ENCODE measurements around the gene SMIM27. TPM values are rescaled to one million over a fixed set of nuclear protein-coding genes. Genes with fewer than 3 reads are reported as not detected.

SMIM27 gene
- total and polyA plus RNA-seq, 2 of the 8 experiments (the other 6 are each of a cell fraction or from before 2014, with no cell fraction given), result 3.6 to 18.1 TPM

DNA sequence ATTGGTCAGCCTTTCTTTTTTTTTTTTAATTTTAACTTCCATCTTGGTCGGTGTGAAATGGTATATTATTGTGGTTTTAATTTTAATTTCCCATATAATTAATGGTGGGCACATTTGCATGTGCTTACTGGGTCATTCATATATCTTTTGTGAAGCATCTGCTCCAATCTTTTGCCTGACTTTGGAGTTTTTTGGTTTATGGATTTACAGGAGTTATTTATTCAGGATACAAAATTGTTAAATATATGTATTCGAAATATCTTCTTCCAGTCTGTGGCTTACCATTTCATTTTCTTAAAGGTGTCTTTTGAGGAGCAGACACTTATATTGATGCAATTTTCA is 25.4 kb upstream of the SMIM27 start:
- Histone ChIP-seq H2AK5ac (ENCODE audit: low read depth, low read length) (no peak overlapping the region), H2AFZ (ENCODE audit: low read length) (0 out of 2 replicates have a peak overlapping the region, but pooled peaks have one; percentile 26), H3K9ac (replicated peaks in 1 of 4; ENCODE audit: extremely low read depth in 1 of 4, low read depth in 3 of 4, low read length in 3 of 4) (peak overlapping the region in 1 of 4 experiments; percentile 14; a peak in 3 of 7 replicates), H2BK12ac (ENCODE audit: low read depth, low read length) (no peak overlapping the region), H3K23me2 (ENCODE audit: low read depth, low read length) (peaks cover 4% of the 10 kb centered on the region; the same call in 1 of the 2 replicates), H3K4me3 (ENCODE audit: extremely low read depth in 1 of 4, insufficient read depth in 2 of 4, low read depth in 3 of 4, low read length in 4 of 4) (peak overlapping the region; percentile 67 to 90 (median 82); a peak in 7 of 8 replicates), H3K27me3 (replicated peaks in 1 of 4; ENCODE audit: control insufficient read depth in 3 of 4, extremely low read depth in 1 of 4, insufficient read depth in 3 of 4, low read length in 3 of 4) (no peaks in the 10 kb centered on the region), H3K4me2 (ENCODE audit: insufficient read depth in 1 of 2, low read depth in 2 of 2, low read length in 2 of 2) (peak overlapping the region; percentile 78 to 83; a peak in 3 of 4 replicates), H2BK5ac (ENCODE audit: low read depth, low read length) (no peak overlapping the region), H3K36me3 (ENCODE audit: control insufficient read depth in 2 of 4, insufficient read depth in 4 of 4, low read length in 3 of 4) (peaks cover 0 to 4% (median under 1%) of the 10 kb centered on the region in 4 experiments; a peak in 2 of 8 replicates), H2BK120ac (replicated peaks; ENCODE audit: low read depth, low read length) (no peak overlapping the region), H3K4ac (replicated peaks; ENCODE audit: insufficient read length, low read depth, low read length) (no peak overlapping the region), H3K56ac (replicated peaks; ENCODE audit: insufficient read length, low read depth, low read length) (no peak overlapping the region), H3K14ac (ENCODE audit: insufficient read length) (no peak overlapping the region), H3K23ac (ENCODE audit: insufficient read length) (no peak overlapping the region), H4K91ac (replicated peaks; ENCODE audit: insufficient read length, low read length) (no peak overlapping the region), H3K4me1 (replicated peaks in 1 of 4; ENCODE audit: control insufficient read depth in 3 of 4, insufficient read depth in 4 of 4, low read length in 3 of 4) (peaks cover 0 to 5% (median 2%) of the 10 kb centered on the region in 4 experiments; a peak in 3 of 7 replicates), H2BK20ac (ENCODE audit: low read length) (no peak overlapping the region), H3K18ac (ENCODE audit: extremely low read depth, low read length) (no peak overlapping the region), H3K9me3 (ENCODE audit: insufficient read depth in 2 of 2, low read depth in 1 of 2, low read length in 1 of 2) (no peaks in the 10 kb centered on the region), H2BK15ac (ENCODE audit: low read length) (no peak overlapping the region), H4K8ac (ENCODE audit: extremely low read depth, insufficient read depth, low read length) (no peak overlapping the region), H3K79me2 (ENCODE audit: control insufficient read depth in 1 of 2, insufficient read depth in 2 of 2, low read length in 2 of 2) (0 out of 4 replicates have a peak, but pooled peaks cover 0 to 13% of the 10 kb centered on the region in 2 experiments), H4K5ac (ENCODE audit: insufficient read length, low read depth, low read length) (no peak overlapping the region), H3K79me1 (ENCODE audit: low read depth, low read length) (no peaks in the 10 kb centered on the region; the same call in 1 of the 2 replicates), H4K20me1 (replicated peaks in 1 of 2; ENCODE audit: control insufficient read depth in 1 of 2, insufficient read depth in 2 of 2, low read length in 2 of 2) (no peaks in the 10 kb centered on the region), H3K27ac (ENCODE audit: low read depth, low read length) (no peak overlapping the region; the same call in 1 of the 2 replicates)
- ChIA-PET CTCF (ENCODE audit: partially characterized antibody) (interaction anchor here (0.6 to 3.3 kb wide), 25 partner anchors 9 to 175 kb away, joined by 3 to 59 read pairs (median 6); partner anchors contain the start of genes ACO1 and NDUFB6), POLR2A (ENCODE audit: partially characterized antibody) (interaction anchor here (0.7 to 2.4 kb wide), 11 partner anchors 9 to 499 kb away, joined by 3 to 10 read pairs (median 5); partner anchors contain the start of genes DNAJA1, NDUFB6, SMIM27 and TOPORS)
- 25% methylated on average over 2 of the region's 2 CpGs; no CpG with 5 or more reads in 1 of the 2 experiments for WGBS, 2 experiments (ENCODE audit: extremely low coverage in 1 of 2, insufficient coverage in 1 of 2, insufficient read length in 1 of 2, insufficient replicate concordance in 2 of 2, low coverage in 1 of 2, low lambda C conversion rate in 2 of 2, missing lambda C conversion rate in 1 of 2)
- no peak for DNase-seq (ENCODE audit: low read depth in 1 of 2, low spot score in 2 of 2)
- FAIRE-seq, result no peak
- TF ChIP-seq, protein P1, sequence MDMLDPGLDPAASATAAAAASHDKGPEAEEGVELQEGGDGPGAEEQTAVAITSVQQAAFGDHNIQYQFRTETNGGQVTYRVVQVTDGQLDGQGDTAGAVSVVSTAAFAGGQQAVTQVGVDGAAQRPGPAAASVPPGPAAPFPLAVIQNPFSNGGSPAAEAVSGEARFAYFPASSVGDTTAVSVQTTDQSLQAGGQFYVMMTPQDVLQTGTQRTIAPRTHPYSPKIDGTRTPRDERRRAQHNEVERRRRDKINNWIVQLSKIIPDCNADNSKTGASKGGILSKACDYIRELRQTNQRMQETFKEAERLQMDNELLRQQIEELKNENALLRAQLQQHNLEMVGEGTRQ (IDR thresholded peaks at IDR 0.05; ENCODE audit: low read length), result no peak
- TF ChIP-seq, protein P2, sequence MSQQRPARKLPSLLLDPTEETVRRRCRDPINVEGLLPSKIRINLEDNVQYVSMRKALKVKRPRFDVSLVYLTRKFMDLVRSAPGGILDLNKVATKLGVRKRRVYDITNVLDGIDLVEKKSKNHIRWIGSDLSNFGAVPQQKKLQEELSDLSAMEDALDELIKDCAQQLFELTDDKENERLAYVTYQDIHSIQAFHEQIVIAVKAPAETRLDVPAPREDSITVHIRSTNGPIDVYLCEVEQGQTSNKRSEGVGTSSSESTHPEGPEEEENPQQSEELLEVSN (IDR thresholded peaks at IDR 0.05), result no peak
- no peak for TF ChIP-seq CBX5 (IDR thresholded peaks at IDR 0.05; ENCODE audit: low read depth, low read length)
- TF ChIP-seq SP4 (IDR thresholded peaks at IDR 0.05; ENCODE audit: low read length), result no peak
- no peak for TF ChIP-seq JUND (IDR thresholded peaks at IDR 0.05; ENCODE audit: low read length)
- TF ChIP-seq CREB1 (IDR thresholded peaks at IDR 0.05), result no peak
- TF ChIP-seq EGR1 (IDR thresholded peaks at IDR 0.05; ENCODE audit: borderline replicate concordance, low read depth, low read length), result no peak
- TF ChIP-seq POLR2A (IDR thresholded peaks at IDR 0.05; ENCODE audit: control extremely low read depth in 1 of 2, low read depth in 2 of 2, low read length in 2 of 2), result no peak
- TF ChIP-seq HDAC2 (IDR thresholded peaks at IDR 0.05; ENCODE audit: borderline replicate concordance in 1 of 2, low read depth in 2 of 2, low read length in 2 of 2), result no peak
- no peak for TF ChIP-seq ASH2L (IDR thresholded peaks at IDR 0.05; ENCODE audit: low read length)
- TF ChIP-seq FOSL1 (IDR thresholded peaks at IDR 0.05; ENCODE audit: insufficient read depth, low read depth, low read length), result no peak
- TF ChIP-seq KDM1A (IDR thresholded peaks at IDR 0.05; ENCODE audit: borderline replicate concordance, low read length), result no peak
- no peak for TF ChIP-seq SRF (IDR thresholded peaks at IDR 0.05; ENCODE audit: low read depth, low read length)

All from H1 (cell line).